HG03354 (cell line): ENCODE measurements around the gene STYXL2.

ENCODE experiments used
- ATAC-seq: cut with Tn5 transposase; IDR thresholded peaks from one replicate; pipeline ENCODE4 v1.9.1; 2021; ENCODE audit warnings: mild to moderate bottlenecking; ENCODE audit not compliant: unreplicated experiment, poor library complexity, severe bottlenecking

Gene STYXL2

GRCh38 chr1:167093846-167094516 lies at the start of gene STYXL2:
Gene STYXL2, plus strand, starts transcription at chr1:167094075. Its CDS starts 775 bp downstream, at chr1:167094850.
- ATAC-seq = no peak

- ATAC-seq = no peak
Measured at GRCh38 chr1:167051907-167052306, 42.0 kb upstream of the STYXL2 start.

GRCh38 chr1:167052389-167052788 lies 41.5 kb upstream of the STYXL2 start:
- ATAC-seq = no peak

- ATAC-seq = no peak
Measured at GRCh38 chr1:167054531-167054930, 39.3 kb upstream of the STYXL2 start.

GRCh38 chr1:167054946-167055630 lies 38.8 kb upstream of the STYXL2 start:
- no peak for ATAC-seq

- ATAC-seq = peak; percentile 7
Measured at GRCh38 chr1:167056529-167057231, 37.2 kb upstream of the STYXL2 start.

GRCh38 chr1:167057241-167057688 lies 36.6 kb upstream of the STYXL2 start:
- ATAC-seq = peak; percentile 75

- peak; percentile 33 for ATAC-seq
Measured at GRCh38 chr1:167059045-167059808, 34.6 kb upstream of the STYXL2 start.

GRCh38 chr1:167059809-167060107 lies 34.1 kb upstream of the STYXL2 start:
- no peak for ATAC-seq

- ATAC-seq = no peak
Measured at GRCh38 chr1:167060141-167061072, 33.5 kb upstream of the STYXL2 start.

GRCh38 chr1:167061073-167061464 lies 32.8 kb upstream of the STYXL2 start:
- no peak for ATAC-seq

GRCh38 chr1:167064621-167065020 lies 29.3 kb upstream of the STYXL2 start:
- ATAC-seq = no peak

- no peak for ATAC-seq
Measured at GRCh38 chr1:167065471-167065870, 28.4 kb upstream of the STYXL2 start.

GRCh38 chr1:167066333-167067122 lies 27.3 kb upstream of the STYXL2 start:
- ATAC-seq = peak; percentile 90

- ATAC-seq = no peak
Measured at GRCh38 chr1:167067904-167068303, 26.0 kb upstream of the STYXL2 start.

GRCh38 chr1:167068761-167069160 lies 25.1 kb upstream of the STYXL2 start:
- ATAC-seq = no peak

GRCh38 chr1:167071286-167071685 lies 22.6 kb upstream of the STYXL2 start:
- ATAC-seq = no peak

GRCh38 chr1:167076136-167076710 lies 17.7 kb upstream of the STYXL2 start:
- no peak for ATAC-seq
